Measurements from ENCODE around the gene NACC1. TPM values are rescaled to one million over a fixed set of nuclear protein-coding genes. Genes with fewer than 3 reads are reported as not detected.

NACC1 gene
- total RNA-seq, 1 experiment from 2014 or later = 55.9 TPM

DNA sequence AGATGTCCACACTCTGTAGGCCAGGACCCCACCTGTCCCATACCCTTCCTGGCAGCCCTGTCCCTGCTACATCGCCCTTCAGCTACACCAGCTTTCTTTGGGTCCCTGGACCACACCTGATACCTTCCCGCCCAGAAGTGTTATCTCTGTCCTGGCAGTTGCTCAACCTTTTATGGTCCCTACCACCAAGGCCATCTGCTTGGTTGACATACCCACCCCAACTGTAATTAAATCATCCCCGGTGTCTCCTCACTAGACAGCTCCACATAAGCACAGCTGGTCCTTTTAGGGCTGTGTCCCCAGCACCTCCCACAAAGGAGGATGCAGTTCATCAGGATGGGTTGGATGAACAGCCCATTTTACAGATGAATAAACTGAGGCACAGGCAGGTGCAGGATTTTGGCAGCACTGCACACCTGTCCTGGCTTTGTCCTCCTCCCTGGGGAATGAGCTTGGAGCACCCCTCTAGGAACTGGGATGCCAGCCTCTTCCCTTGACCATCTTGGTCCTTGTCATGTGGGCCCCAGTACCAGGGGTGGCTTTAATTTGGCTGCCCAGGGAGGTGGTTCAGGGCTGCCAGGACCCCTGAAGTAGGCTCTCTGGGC, 12.9 kb downstream of the NACC1 start:
- no peaks in the 10 kb centered on the region for H3K4me1 Mint-ChIP-seq (ENCODE audit: insufficient read depth, unreplicated experiment)
- TF ChIP-seq, protein P1, sequence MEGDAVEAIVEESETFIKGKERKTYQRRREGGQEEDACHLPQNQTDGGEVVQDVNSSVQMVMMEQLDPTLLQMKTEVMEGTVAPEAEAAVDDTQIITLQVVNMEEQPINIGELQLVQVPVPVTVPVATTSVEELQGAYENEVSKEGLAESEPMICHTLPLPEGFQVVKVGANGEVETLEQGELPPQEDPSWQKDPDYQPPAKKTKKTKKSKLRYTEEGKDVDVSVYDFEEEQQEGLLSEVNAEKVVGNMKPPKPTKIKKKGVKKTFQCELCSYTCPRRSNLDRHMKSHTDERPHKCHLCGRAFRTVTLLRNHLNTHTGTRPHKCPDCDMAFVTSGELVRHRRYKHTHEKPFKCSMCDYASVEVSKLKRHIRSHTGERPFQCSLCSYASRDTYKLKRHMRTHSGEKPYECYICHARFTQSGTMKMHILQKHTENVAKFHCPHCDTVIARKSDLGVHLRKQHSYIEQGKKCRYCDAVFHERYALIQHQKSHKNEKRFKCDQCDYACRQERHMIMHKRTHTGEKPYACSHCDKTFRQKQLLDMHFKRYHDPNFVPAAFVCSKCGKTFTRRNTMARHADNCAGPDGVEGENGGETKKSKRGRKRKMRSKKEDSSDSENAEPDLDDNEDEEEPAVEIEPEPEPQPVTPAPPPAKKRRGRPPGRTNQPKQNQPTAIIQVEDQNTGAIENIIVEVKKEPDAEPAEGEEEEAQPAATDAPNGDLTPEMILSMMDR (IDR thresholded peaks at IDR 0.05; ENCODE audit: unreplicated experiment) = no peak
- BruUV-seq (replicated peaks) = no TSS peak
- H3K4me3 Mint-ChIP-seq (ENCODE audit: unreplicated experiment) = no peak overlapping the region
- CTCF ChIA-PET = interaction anchor here (0.7 to 1.3 kb wide), 4 partner anchors 21 to 459 kb away, joined by 3 to 5 read pairs (median 4); no protein-coding TSS in a partner anchor
- intact Hi-C loops (cut with micrococcal nuclease) = no loop called here
- no peak for DNase-seq (ENCODE audit: unreplicated experiment)
- no peaks in the 10 kb centered on the region for H3K27me3 Mint-ChIP-seq (ENCODE audit: insufficient read depth, unreplicated experiment)
- no peaks in the 10 kb centered on the region for H3K9me3 Mint-ChIP-seq (ENCODE audit: unreplicated experiment)
- POLR2A ChIA-PET = interaction anchor here (0.8 to 1.2 kb wide), 2 partner anchors 12 to 14 kb away, joined by 4 read pairs; no protein-coding TSS in a partner anchor
- peaks cover 47% of the 10 kb centered on the region for H3K36me3 Mint-ChIP-seq (ENCODE audit: insufficient read depth, unreplicated experiment)
- H3K27ac Mint-ChIP-seq (ENCODE audit: low read depth, unreplicated experiment) = no peak overlapping the region

GRCh38 chr19:13132471-13133180, 14.6 kb downstream of the NACC1 start:
- no peak overlapping the region for H3K4me3 Mint-ChIP-seq (ENCODE audit: unreplicated experiment)
- H3K27me3 Mint-ChIP-seq (ENCODE audit: insufficient read depth, unreplicated experiment) = no peaks in the 10 kb centered on the region
- DNase-seq (ENCODE audit: unreplicated experiment) = no peak
- TF ChIP-seq, protein P1 (IDR thresholded peaks at IDR 0.05; ENCODE audit: unreplicated experiment) = no peak
- ChIA-PET CTCF (interaction anchor here (0.6 kb wide), 1 partner anchor 46 kb away, joined by 3 read pairs; no protein-coding TSS in a partner anchor), POLR2A (interaction anchor here (0.8 to 1.2 kb wide), 2 partner anchors 13 to 90 kb away, joined by 3 read pairs; no protein-coding TSS in a partner anchor)
- H3K4me1 Mint-ChIP-seq (ENCODE audit: insufficient read depth, unreplicated experiment) = no peaks in the 10 kb centered on the region
- intact Hi-C loops (cut with micrococcal nuclease) = no loop called here
- no TSS peak for BruUV-seq (replicated peaks)
- peaks cover 50% of the 10 kb centered on the region for H3K36me3 Mint-ChIP-seq (ENCODE audit: insufficient read depth, unreplicated experiment)
- no peak overlapping the region for H3K27ac Mint-ChIP-seq (ENCODE audit: low read depth, unreplicated experiment)
- no peaks in the 10 kb centered on the region for H3K9me3 Mint-ChIP-seq (ENCODE audit: unreplicated experiment)

DNA sequence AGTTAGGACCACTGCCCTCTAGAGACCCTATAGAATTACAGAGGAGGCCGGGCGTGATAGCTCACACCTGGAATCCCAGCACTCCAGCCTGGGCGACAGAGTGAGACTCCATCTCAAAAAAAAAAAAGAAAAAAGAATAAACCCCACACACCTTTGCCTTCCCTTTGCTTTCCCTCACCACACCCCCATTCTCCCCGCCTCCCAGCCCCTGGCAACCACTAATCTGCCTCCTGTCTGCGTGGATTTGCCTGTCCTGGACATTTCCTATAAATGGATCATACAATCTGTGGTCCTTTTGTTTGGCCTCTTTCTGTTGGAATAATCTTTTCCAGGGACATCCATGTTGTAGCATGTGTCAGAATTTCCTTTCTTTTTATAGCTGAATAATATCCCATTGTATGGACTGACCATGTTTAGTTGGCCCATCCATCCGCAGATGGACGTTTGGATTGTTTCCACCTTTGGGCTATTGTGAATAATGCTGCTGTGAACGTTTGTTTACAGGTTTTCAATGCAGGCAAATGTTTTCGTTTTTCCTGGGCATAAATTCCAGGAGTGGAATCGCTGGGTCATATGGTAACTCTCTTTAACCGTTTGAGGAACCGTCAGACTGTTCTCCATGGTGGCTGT, 15.3 kb downstream of the NACC1 start:
- Mint-ChIP-seq H3K4me3 (ENCODE audit: unreplicated experiment) (no peak overlapping the region), H3K9me3 (ENCODE audit: unreplicated experiment) (no peaks in the 10 kb centered on the region), H3K36me3 (ENCODE audit: insufficient read depth, unreplicated experiment) (peaks cover 57% of the 10 kb centered on the region), H3K27ac (ENCODE audit: low read depth, unreplicated experiment) (no peak overlapping the region), H3K27me3 (ENCODE audit: insufficient read depth, unreplicated experiment) (no peaks in the 10 kb centered on the region), H3K4me1 (ENCODE audit: insufficient read depth, unreplicated experiment) (no peaks in the 10 kb centered on the region)
- DNase-seq (ENCODE audit: unreplicated experiment) = no peak
- intact Hi-C loops (cut with micrococcal nuclease) = no loop called here
- TF ChIP-seq, protein P1 (IDR thresholded peaks at IDR 0.05; ENCODE audit: unreplicated experiment) = no peak
- no TSS peak for BruUV-seq (replicated peaks)
- ChIA-PET CTCF (interaction anchor here (0.6 kb wide), 1 partner anchor 45 kb away, joined by 3 read pairs; no protein-coding TSS in a partner anchor), POLR2A (interaction anchor here (0.6 to 1.2 kb wide), 4 partner anchors 14 to 91 kb away, joined by 3 read pairs; partner anchors contain the start of genes IER2 and STX10)

GRCh38 chr19:13134626-13135025, 16.6 kb downstream of the NACC1 start:
- H3K4me3 Mint-ChIP-seq (ENCODE audit: unreplicated experiment) = no peak overlapping the region
- no peaks in the 10 kb centered on the region for H3K9me3 Mint-ChIP-seq (ENCODE audit: unreplicated experiment)
- POLR2A ChIA-PET = no interaction called here
- no peaks in the 10 kb centered on the region for H3K4me1 Mint-ChIP-seq (ENCODE audit: insufficient read depth, unreplicated experiment)
- TF ChIP-seq, protein P1 (IDR thresholded peaks at IDR 0.05; ENCODE audit: unreplicated experiment) = no peak
- no peaks in the 10 kb centered on the region for H3K27me3 Mint-ChIP-seq (ENCODE audit: insufficient read depth, unreplicated experiment)
- BruUV-seq (replicated peaks) = no TSS peak
- DNase-seq (ENCODE audit: unreplicated experiment) = no peak
- peaks cover 57% of the 10 kb centered on the region for H3K36me3 Mint-ChIP-seq (ENCODE audit: insufficient read depth, unreplicated experiment)
- CTCF ChIA-PET = interaction anchor here (1.0 to 1.2 kb wide), 2 partner anchors 41 to 157 kb away, joined by 3 read pairs; no protein-coding TSS in a partner anchor
- no peak overlapping the region for H3K27ac Mint-ChIP-seq (ENCODE audit: low read depth, unreplicated experiment)
- intact Hi-C loops (cut with micrococcal nuclease) = no loop called here
